RWPE1 (cell line): Measurements from ENCODE around the gene FAXC.

Experiments used
- CTCF ChIA-PET: fragments of 350-600 bp; sonication (Branson Sonifier 250); formaldehyde crosslinking; extraction: SDS; loops from one replicate; lab custom pipeline; 2021; lab: Yijun Ruan, JAX
- POLR2A ChIA-PET: fragments of 400-600 bp; formaldehyde crosslinking; extraction: SDS; loops from one replicate; lab custom pipeline; 2020; ENCODE audit warnings: antibody characterized with exemption; ENCODE audit not compliant: low non-redundant PET; lab: Yijun Ruan, JAX
- DNase-seq: peaks from one replicate; pipeline ENCODE4 v3.0.0; 2012; ENCODE audit warnings: low spot score
- H3K27ac ChIP-seq: fragments of 450-650 bp; 2 replicates; pipeline ENCODE4 v1.5.1; 2017
- TF ChIP-seq, protein P1 (sequence below): fragments of 450-650 bp; conservative IDR thresholded peaks from 2 replicates; pipeline ENCODE4 v1.5.1; 2017; ENCODE audit warnings: low read depth, mild to moderate bottlenecking

Gene FAXC

DNA sequence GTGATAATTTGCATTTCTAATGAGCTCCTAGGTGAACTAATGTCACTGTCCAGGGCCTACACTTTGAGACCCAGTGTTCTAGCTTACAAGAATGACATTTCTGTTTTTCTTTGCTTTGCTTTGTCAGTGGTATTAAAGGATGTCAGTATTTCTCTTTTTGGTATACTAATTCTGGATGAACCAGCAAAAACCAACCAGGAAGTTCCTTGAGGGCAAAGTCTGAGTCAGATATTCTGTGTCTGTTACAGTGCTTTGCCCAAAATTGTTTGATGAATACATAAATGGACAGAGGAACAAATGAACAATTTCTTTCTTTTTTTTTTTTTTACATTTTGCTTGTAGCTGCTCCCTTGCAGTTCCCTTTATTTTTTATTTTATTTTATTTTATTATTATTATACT is 29.2 kb upstream of the FAXC start:
- H3K27ac ChIP-seq, result no peak overlapping the region
- ChIA-PET POLR2A (no interaction called here), CTCF (no interaction called here)

DNA sequence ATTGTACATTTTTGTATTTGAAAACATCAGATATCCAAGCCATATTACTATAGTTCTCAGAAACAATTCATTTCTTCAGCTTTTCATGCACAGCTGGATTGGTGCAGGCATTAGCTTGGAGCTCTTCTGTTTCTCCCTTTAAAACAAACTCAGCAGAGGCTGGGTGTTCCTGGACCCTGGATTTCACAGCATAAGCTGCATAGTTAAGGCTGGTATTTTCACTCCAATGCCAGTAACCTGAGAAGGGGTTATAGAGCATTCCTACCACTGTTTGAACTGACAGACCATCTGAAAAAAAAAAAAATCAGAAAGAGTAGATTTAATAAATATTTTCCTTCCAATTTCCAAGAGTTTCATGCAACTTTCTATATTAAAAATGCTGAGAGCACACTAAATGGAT is 20.1 kb upstream of the FAXC start:
- ChIA-PET POLR2A (no interaction called here), CTCF (interaction anchor here (1.0 to 1.2 kb wide), 2 partner anchors 35 to 39 kb away, joined by 4 read pairs; no protein-coding TSS in a partner anchor)
- DNase-seq, result no peak
- TF ChIP-seq, protein P1, sequence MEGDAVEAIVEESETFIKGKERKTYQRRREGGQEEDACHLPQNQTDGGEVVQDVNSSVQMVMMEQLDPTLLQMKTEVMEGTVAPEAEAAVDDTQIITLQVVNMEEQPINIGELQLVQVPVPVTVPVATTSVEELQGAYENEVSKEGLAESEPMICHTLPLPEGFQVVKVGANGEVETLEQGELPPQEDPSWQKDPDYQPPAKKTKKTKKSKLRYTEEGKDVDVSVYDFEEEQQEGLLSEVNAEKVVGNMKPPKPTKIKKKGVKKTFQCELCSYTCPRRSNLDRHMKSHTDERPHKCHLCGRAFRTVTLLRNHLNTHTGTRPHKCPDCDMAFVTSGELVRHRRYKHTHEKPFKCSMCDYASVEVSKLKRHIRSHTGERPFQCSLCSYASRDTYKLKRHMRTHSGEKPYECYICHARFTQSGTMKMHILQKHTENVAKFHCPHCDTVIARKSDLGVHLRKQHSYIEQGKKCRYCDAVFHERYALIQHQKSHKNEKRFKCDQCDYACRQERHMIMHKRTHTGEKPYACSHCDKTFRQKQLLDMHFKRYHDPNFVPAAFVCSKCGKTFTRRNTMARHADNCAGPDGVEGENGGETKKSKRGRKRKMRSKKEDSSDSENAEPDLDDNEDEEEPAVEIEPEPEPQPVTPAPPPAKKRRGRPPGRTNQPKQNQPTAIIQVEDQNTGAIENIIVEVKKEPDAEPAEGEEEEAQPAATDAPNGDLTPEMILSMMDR, result no peak
- H3K27ac ChIP-seq, result no peak overlapping the region

More for the DNA sequence above, 29.2 kb upstream of the FAXC start:
- DNase-seq, result no peak
- TF ChIP-seq, protein P1, result no peak

DNA sequence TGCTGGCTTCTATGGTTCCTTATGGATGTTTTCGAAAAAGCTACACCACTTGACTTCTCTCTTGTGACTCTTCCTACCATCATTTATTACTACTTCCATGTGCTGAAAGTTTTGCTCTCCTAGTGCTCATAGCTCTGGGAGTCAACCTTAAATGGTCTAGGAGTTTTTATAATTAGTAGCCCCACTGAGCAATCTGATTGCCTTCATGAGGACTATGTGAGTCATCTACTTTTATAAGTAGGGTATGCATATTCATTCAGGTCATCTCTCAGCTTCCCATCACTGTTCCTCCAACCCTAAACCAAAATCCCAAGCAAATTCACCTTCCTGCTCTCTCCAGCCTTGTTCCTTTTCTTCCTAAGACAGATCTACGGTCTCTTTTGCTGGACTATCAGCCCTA is 17.4 kb upstream of the FAXC start:
- TF ChIP-seq, protein P1, result no peak
- POLR2A ChIA-PET, result no interaction called here
- CTCF ChIA-PET, result no interaction called here
- no peak for DNase-seq
- no peak overlapping the region for H3K27ac ChIP-seq

DNA sequence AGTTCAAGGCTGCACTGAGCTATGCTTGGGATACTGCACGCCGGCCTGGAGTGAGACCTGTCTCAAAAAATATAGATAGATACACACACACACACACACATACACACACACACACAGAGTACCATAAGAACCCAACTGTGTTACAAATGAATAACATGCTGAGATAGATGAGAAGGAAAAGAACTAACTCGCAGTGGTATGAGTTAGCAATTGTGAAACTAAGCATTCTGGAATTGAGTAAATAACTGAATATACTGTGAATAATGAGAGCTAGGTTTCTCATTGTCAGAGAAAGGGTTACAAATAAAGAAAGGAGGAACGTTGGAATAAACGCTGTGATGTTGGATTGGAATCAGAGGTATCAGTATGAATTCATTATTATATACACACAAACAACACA is 14.6 kb upstream of the FAXC start:
- POLR2A ChIA-PET, result no interaction called here
- DNase-seq, result no peak
- CTCF ChIA-PET, result no interaction called here
- TF ChIP-seq, protein P1, result no peak
- H3K27ac ChIP-seq, result no peak overlapping the region

DNA sequence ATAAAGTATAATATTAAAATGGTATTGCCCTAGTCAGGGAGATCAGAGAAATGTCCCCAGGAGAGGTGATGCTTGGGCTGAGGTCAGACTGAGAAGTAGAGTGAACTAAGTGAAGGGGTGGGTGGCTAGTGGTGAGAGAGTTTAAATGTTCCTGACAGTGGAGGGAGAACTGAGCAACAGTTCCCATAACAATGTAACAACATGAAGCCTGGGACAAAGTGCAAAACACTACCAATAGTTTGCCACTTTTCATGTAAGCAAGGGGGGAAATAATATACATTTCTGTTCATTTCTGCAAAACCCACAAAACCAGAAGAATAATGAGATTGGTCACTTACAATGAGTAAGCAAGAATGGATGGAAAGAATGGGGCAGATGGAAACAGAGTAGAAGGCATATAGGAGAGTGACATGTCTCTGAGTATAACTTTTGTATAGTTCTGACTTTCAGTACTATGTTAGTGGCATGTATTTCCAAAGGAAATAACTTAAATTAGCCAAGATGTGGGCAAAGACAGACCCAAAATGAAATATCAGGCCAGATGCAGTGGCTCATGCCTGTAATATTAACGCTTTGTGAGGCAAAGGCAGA is 13.3 kb upstream of the FAXC start:
- ChIA-PET POLR2A (no interaction called here), CTCF (no interaction called here)
- H3K27ac ChIP-seq, result no peak overlapping the region
- no peak for DNase-seq
- TF ChIP-seq, protein P1, result no peak

DNA sequence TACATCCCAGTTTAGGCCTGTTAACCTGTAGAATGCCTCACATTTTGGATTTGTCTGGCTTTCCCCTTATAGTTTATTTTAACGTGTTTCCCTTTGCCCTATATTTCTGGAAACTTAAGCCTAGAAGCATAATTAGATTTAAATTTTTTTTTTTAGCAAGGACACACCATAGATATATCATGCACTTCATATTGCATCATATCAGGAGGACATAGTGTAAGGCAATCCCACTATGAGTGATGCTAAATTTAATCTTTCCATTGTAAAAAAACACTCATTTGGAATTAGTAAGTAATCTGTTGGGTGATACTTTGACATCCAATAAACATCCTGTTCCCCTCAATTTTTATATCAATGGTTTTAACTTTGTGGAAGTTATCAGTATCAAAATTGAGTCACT is 10.3 kb upstream of the FAXC start:
- no peak overlapping the region for H3K27ac ChIP-seq
- TF ChIP-seq, protein P1, result no peak
- POLR2A ChIA-PET, result no interaction called here
- DNase-seq, result no peak
- CTCF ChIA-PET, result interaction anchor here (0.6 to 0.7 kb wide), 2 partner anchors 21 to 25 kb away, joined by 3 read pairs; no protein-coding TSS in a partner anchor
